RPMI7951 (cell line): ENCODE results near the gene IRAK2. TPM values are rescaled to one million over a fixed set of nuclear protein-coding genes. Genes with fewer than 3 reads are reported as not detected.
"Not testable (repeated sequence)": the region's sequence is repeated elsewhere in the genome, so short reads cannot be mapped to it uniquely, and the experiment has no call there.

Experiments used
- DNase-seq: peaks from one replicate; pipeline ENCODE4 v3.0.0-alpha.2; 2012; ENCODE audit warnings: low read depth
- total RNA-seq: library from RNA; depleted of rRNA; stranded (reverse); fragments of >200 nt; shearing (Covaris generic); gene quantifications from 2 replicates; pipeline ENCODE4 v1.2.3, GENCODE V29; 2014

IRAK2 gene
- total RNA-seq, 1 experiment from 2014 or later: 11.2 TPM

DNA sequence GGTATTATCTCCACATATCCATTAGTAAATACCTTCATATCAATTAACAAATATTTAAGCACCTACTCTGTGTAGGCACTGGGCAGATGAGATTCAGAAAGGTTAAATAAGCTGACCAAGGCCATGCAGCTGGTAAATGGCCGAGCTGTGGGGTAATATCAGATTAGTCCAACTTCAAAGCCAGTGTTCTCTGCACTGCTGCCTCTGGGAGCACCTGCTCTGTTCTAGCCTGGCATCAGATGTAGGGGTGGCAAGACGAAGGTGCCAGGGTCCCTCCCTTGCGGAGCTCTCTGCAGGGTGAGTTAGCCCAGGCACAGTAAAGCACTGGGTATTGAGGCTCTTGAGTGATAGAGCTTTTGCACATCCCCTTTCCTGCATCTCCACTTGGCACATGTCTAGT lies 89.0 kb downstream of the IRAK2 start:
- no peak for DNase-seq

- DNase-seq: no peak
Observed at GRCh38 chr3:10255835-10256234, 91.1 kb downstream of the IRAK2 start.

DNA sequence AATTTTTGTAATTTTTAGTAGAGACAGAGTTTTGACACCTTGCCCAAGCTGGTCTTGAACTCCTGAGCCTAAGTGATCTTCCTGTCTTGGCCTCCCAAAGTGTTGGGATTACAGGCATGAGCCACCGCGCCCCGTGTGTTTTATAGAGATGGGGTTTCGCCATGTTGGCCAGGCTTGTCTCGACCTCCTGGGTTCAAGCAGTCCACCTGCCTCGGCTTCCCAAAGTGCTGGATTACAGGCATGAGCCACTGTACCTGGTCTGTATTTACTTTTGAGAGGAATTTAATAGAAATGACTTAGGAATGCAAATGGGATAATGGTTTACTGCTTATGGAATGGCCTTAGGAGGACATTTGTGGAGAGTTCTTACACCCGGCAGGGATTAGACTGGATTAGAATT lies 94.3 kb downstream of the IRAK2 start:
- DNase-seq: no peak

GRCh38 chr3:10259798-10260197 lies 95.1 kb downstream of the IRAK2 start:
- no peak for DNase-seq

DNA sequence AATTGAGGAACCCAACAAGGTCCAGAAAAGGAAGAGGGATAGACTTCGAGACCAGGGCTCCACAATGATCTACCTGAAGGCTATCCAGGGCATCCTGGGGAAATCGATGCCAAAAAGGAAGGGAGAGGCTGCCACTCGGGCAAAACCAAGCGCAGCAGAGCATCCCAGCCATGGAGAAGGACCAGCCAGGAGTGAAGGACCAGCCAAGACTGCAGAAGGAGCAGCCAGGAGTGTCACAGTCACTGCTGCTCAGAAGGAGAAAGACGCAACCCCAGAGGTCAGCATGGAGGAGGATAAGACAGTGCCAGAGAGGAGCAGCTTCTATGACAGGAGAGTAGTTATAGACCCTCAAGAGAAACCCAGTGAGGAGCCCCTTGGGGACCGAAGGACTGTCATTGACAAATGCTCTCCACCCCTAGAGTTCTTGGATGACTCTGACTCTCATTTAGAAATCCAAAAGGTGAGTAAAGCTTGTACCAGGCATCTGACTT lies 95.5 kb downstream of the IRAK2 start:
- no peak for DNase-seq

DNA sequence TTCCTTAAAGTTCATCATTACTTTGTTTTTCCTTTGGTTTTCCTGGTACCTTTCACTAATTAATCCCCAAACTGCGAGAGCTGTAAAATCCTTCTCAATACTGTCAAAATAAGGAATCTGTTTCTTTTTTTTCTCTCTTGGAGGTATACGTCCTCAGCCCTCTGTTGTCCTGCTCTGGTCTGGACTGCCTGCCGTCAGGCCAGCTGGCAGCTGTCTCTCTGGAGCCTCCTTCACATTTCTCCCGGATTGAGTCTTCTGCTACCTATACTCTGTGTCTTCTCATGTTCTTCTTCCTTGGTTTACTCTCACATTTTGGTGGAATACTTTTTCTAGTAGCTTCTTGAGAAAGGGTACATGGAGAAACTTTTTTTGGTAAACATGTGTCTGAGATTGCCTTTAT lies 97.3 kb downstream of the IRAK2 start:
- no peak for DNase-seq

DNA sequence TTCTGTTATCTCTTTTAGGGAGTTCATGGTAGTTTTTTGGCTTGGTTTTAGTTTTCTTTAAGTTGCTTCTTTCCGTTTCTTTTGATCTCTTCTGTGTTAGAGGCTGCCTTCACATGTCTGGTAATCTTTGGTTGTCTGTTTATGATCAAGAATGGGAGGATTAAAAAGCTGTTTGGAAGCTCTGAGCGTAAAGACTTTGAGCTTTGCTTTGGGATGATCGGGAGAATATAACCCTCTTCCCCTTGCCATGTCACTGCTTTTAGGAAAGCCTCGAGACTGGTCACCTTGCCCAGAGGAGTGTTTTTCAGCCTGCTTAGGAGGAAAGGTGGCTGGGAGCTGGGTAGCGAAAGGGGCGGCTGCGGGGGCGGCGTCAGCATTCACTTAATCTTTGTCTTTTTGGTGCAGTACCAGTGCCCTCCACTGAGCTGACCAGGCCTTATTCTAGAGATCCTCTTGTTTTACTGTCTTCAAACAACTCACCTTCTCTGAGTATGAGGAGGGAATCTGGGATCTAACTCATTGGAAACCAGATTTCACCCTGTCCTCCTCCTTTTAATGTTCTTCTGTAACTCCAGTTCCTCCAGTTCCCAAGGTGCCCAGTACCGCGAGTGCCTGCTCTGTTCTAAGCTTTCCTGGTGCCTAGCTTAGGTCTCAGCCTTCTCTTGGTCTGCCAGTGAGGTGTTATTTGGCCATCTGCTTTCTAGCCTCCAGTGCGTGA lies 99.1 kb downstream of the IRAK2 start:
- peak; percentile 46 for DNase-seq

DNA sequence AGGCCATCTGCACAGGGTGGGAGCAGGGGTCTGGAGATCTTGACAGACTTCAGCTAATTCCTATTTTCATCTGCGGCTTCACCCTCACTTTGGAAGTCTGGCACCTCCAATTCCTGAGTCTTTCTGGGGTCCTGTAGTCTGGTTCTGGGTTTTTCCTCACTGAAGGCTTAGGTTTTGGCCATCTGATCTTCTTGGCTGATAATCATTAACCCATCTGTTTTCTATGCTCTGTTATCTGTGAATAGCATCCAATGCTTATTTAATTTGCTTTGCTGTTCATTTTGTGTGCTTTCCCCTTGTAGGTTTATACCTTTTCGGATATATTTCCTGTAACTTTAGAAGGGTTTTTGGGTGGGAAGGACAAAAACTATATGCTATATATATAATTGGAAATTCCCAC lies 101.1 kb downstream of the IRAK2 start:
- DNase-seq: no peak

- DNase-seq: not testable (repeated sequence)
Observed at GRCh38 chr3:10266936-10267335, 102.2 kb downstream of the IRAK2 start.

- DNase-seq: no peak
Observed at GRCh38 chr3:10268116-10268515, 103.4 kb downstream of the IRAK2 start.

DNA sequence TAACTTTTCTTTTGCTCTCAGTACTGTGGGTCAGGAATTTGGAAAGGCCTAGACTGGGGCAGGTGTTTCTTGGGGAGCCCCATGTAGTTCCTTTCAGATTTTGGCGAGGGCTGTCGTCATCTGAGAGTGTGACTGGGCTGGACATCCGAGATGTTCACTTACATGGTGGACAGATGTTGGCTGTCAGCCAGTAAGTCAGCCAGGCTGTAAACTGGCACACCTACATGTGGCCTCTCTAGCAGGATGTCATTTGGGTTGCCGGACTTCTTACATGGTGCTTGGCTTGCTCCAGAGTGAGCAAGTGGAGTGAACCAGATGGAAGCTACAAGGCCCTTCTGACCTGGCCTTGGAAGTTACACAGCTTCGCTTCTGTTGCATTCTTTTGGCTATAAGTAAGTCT lies 104.2 kb downstream of the IRAK2 start:
- no peak for DNase-seq

DNA sequence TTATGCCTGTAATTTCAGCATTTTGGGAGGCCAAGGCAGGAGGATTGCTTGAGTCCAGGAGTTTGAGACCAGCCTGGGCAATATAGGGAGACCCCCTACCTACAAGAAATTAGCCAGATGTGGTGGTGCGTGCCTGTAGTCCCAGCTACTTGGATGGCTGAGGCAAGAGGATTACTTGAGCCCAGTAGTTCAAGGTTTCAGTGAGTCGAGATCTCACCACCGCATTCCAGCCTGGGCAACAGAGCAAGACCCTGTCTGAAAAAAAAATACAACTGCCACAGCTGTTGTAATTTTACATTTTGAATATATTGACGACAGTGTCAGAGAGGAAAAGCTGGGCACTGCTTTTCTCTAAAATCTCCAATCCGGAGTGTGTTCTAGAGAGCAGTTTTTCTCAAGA lies 104.7 kb downstream of the IRAK2 start:
- no peak for DNase-seq

DNA sequence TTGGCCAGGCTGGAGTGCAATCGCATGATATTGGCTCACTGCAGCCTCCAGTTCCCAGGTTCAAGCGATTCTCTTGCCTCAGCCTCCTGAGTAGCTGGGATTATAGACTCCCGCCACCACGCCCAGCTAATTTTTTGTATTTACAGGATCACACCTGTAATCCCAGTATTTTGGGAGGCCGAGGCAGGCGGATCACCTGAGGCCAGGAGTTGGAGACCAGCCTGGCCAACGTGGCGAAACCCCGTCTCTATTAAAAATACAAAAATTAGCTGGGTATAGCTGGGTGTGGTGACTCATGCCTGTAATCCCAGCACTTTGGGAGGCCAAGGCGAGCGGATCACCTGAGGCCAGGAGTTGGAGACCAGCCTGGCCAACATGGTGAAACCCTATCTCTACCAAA lies 107.8 kb downstream of the IRAK2 start:
- not testable (repeated sequence) for DNase-seq

DNA sequence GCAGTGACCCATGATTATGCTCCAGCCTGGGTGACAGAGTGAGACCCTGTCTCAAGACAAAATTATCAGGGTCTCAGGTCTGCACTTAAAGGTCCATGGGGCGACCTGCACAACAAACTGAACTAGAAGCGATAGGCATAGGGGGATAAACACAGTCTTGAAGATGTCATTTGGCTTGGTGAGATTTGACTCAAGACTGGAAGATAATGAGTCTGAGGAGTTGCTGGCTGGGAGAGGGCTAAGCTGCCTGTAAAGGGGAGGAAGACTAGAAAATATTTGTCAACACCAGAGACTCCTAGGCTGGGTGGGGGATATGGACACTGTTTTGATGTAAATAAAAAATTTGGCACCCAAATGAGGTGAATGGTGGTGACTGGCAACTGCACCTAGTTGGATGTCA lies 108.3 kb downstream of the IRAK2 start:
- no peak for DNase-seq

DNA sequence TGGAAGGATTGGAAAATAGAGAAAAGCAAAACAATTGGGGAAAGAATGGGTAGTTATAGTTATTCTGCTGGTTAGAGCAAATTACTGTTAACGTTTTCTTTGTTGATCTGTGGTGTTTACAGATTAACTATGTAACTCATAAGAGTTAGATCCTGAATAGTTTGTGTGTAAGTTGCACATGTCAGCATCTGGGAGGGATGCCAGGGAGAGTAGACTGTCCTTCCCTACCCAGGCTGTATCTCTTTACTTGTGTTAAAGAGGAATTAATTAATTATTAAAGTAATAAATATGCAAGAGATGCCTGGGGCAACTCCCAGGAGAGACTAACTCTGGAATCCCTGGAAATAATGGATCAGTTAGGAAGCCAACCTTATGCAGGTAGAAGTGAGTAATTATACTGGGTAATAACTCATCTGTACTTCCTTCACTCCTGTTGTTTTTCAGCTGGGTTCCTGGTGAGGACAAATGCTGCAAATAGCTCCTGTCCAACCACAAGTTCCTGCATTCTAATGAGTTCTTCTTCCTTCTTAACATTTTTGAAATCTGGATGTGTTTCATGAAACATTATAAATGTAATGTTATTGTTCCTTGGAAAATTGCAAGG lies 109.1 kb downstream of the IRAK2 start:
- DNase-seq: no peak

GRCh38 chr3:10274601-10275000 lies 109.9 kb downstream of the IRAK2 start:
- DNase-seq: no peak

DNA sequence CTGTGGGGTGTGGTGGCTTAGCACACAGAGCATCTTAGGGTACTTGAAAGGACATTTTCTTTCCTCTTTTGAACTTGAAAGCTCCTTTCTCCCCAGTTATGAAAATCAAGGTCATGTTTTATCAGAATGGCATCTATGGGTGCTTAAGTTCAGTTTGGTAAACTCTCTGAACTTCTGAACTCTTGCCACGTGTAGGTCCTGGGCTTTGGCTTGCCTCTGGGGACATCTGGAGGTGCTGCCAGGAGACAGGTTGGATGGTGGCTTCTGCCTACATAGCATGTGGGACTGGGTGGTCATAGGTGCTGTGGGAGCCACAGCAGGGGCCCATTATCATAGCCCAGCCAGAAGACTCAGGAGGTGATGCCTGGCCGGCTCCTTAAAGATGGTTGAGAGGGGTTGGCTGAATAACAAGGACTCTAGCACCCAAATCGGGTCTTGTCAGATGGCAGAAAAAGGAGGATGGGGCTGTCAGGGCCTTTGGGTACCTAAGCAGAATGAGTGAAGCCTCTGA lies 112.5 kb downstream of the IRAK2 start:
- DNase-seq: no peak

- no peak for DNase-seq
Observed at GRCh38 chr3:10278501-10278900, 113.8 kb downstream of the IRAK2 start.

- DNase-seq: no peak
Observed at GRCh38 chr3:10279384-10280176, 114.9 kb downstream of the IRAK2 start.

DNA sequence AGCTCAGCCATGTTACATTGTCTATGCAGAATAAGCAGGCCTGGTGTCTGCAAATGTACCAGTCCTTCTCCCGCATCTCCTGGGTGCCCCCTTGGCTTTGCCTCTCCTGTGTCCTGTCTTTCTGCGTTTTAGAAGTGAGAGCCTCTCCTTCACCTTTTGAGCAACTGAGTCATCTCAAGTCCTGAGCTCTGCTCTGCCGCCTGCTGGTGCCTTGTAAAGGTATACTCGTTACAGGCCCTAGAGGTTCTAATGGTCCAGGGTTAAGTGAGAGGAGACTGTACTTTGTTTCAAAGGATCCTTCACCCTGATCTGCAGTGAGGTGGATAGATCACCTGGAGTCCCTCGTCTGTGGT lies 115.4 kb downstream of the IRAK2 start:
- DNase-seq: no peak

- no peak for DNase-seq
Observed at GRCh38 chr3:10280571-10280970, 115.9 kb downstream of the IRAK2 start.

GRCh38 chr3:10281951-10282350 lies 117.2 kb downstream of the IRAK2 start:
- no peak for DNase-seq

DNA sequence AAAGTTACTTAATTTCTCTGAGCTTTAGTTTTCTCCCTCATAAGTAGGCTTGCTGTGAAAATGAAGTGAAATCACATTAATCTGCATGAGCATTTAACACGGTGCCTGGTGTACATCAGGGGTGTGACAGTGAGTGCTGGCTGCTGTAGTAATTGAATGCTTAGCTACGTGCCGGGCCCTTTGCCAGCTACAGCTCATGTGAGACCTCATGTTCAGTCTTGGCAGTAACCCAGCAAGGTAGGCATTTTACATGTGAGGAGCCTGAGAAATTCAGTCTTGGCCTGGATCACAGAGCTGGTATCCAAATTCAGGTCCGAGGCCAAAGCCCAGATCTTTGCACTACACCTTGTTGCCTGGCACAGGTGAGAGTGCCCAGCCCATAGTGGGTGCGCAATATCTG lies 118.9 kb downstream of the IRAK2 start:
- no peak for DNase-seq
